Fibroblast of lung (primary cell): Measurements from ENCODE around the gene LRRC26.

Source experiments
- CTCF ChIP-seq, 2 donors: IDR thresholded peaks in 1 of 2; conservative IDR thresholded peaks in 1 of 2; 1 replicate in 1 of 2; 2 replicates in 1 of 2; pipeline ENCODE4 v1.5.1; 2011 to 2012; ENCODE audit warnings: low read length in 2 of 2, control low read depth in 1 of 2, inconsistent platforms in 1 of 2, low read depth in 1 of 2, mild to moderate bottlenecking in 1 of 2
- EZH2 ChIP-seq: IDR thresholded peaks from 2 replicates; pipeline ENCODE4 v1.5.1; 2012; ENCODE audit warnings: low read length, control low read depth, mild to moderate bottlenecking; ENCODE audit errors: missing control alignments

DNA sequence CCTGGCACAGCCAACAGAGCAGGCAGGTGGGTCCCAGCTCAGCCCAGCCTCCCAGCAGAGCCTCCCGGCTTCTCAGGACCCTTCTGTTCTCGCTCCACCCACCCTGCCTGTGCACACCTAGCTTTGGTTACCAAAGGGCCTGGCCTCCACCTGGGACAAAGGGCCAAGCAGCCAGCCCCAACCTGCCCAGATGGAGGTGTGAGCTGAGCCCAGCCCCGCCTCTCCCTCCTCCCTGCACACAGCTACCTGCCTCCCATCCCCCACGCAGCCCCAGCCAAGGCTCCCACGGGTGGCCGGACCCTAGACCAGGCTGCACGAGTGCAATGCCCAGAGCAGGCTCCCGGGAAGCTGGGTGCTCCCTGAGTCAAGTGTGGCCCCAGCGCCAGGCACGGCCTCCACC, 25.1 kb upstream of the LRRC26 start:
- no peak for TF ChIP-seq CTCF (conservative IDR thresholded peaks at IDR 0.05 in 1 of 2, IDR thresholded peaks at IDR 0.05 in 1 of 2; ENCODE audit: low read depth in 1 of 2, low read length in 2 of 2)
- no peak for TF ChIP-seq EZH2
